Prostate gland (tissue), 2 donors: ENCODE results near the gene KANSL1.

ENCODE experiments used
- POLR2A ChIP-seq: fragments of 450-650 bp; IDR thresholded peaks from one replicate; pipeline ENCODE4 v1.6.1; 2016; ENCODE audit warnings: antibody characterized with exemption, mild to moderate bottlenecking
- TF ChIP-seq, protein P1 (sequence below), 4 experiments: fragments of 200-600 bp in 2 of 4; fragments of 450-650 bp in 2 of 4; sonication (generic) in 2 of 4; IDR thresholded peaks; 1 replicate in 3 of 4; 2 replicates in 1 of 4; pipeline ENCODE4 v1.5.1; 2016 to 2019; ENCODE audit warnings: antibody characterized with exemption in 4 of 4, mild to moderate bottlenecking in 2 of 4, moderate library complexity in 2 of 4

DNA sequence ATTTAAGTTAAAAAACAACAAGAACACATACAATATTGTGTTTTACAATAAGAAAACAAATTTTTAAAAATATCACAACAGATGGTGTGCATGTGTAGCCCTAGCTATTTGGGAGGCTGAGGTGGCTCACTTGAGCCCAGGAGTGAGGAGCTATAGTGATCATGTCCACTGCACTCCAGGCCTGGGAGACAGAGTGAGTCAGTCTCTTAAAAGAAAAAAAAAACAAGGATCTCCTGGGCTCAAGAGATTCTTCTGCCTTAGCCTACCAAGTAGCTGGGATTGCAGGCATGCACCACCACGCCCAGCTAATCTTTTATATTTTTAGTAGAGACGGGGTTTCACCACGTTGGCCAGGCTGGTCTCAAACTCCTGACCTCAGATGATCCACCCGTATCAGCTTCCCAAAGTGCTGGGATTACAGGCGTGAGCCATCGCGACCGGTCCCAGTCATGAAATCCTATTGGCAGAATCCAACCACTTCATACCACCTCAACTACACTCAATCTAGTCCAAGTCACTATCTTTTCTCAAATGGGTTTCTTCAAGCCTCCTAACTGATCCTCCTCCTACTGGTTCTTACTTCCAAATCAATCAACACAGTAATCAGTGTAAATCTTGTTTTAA, 139.2 kb downstream of the KANSL1 start:
- TF ChIP-seq, protein P1, sequence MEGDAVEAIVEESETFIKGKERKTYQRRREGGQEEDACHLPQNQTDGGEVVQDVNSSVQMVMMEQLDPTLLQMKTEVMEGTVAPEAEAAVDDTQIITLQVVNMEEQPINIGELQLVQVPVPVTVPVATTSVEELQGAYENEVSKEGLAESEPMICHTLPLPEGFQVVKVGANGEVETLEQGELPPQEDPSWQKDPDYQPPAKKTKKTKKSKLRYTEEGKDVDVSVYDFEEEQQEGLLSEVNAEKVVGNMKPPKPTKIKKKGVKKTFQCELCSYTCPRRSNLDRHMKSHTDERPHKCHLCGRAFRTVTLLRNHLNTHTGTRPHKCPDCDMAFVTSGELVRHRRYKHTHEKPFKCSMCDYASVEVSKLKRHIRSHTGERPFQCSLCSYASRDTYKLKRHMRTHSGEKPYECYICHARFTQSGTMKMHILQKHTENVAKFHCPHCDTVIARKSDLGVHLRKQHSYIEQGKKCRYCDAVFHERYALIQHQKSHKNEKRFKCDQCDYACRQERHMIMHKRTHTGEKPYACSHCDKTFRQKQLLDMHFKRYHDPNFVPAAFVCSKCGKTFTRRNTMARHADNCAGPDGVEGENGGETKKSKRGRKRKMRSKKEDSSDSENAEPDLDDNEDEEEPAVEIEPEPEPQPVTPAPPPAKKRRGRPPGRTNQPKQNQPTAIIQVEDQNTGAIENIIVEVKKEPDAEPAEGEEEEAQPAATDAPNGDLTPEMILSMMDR (IDR thresholded peaks at IDR 0.05), result no peak
- no peak for TF ChIP-seq POLR2A
